ENCODE measurements around the gene FSTL4. TPM values are rescaled to one million over a fixed set of nuclear protein-coding genes. Genes with fewer than 3 reads are reported as not detected.

FSTL4 gene
- total and polyA plus RNA-seq, 2 of the 4 experiments (the other 2 are of a cell fraction): 0.18 TPM; not detected in 1

DNA sequence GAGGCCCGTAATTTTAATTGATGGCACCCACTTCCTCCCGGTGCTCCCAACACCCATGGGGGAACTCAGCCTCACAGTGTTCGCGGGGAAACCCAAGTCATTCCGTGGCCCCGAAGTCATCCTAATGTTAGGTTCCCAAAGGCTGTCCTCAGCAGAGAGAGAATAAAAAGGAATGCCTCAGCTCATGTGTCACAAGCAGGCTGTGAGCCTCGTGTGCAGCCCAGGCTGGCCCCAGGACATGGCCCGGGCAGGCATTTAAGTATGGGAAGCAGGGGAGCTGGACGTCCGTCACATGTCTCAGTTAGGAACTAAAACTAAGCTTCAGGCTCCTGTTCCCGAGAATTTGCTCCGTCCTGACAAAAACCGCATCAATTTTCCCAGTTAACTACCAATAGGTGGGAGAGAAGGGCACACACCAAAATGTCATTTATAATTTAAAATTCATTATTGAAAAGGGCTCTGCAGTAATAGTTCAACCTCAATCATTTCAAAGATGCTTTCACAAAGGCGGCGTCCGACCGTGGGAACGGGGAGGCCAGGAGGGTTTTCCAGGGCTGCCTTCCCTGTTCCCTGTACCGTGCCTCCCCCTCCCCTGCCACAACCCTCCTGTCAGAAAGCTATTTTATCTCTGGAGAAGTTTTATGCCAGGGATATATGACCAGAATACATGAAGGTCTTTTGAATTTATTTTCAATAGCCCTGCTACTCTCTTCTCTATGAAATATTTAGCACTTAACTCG lies 137.3 kb downstream of the FSTL4 start:
- Histone ChIP-seq H3K9me3 (ENCODE audit: control insufficient read depth, insufficient read depth, low read length) (no peaks in the 10 kb centered on the region), H3K23ac (ENCODE audit: low read depth, low read length) (no peak overlapping the region), H3K56ac (ENCODE audit: extremely low read depth, insufficient read depth, low read length) (no peak overlapping the region), H3K27me3 (ENCODE audit: control insufficient read depth, insufficient read depth, low read length) (peaks cover 9% of the 10 kb centered on the region; the same call in 1 of the 2 replicates), H4K5ac (ENCODE audit: low read depth, low read length) (no peak overlapping the region), H3K4ac (ENCODE audit: low read depth, low read length) (no peak overlapping the region), H3K9ac (ENCODE audit: low read depth, low read length) (no peak overlapping the region), H3K4me2 (ENCODE audit: low read depth, low read length) (no peak overlapping the region), H3K18ac (ENCODE audit: low read depth, low read length) (no peak overlapping the region), H2BK15ac (ENCODE audit: low read depth, low read length) (no peak overlapping the region), H2AK9ac (replicated peaks; ENCODE audit: low read depth, low read length, poor library complexity) (no peak overlapping the region), H2AFZ (replicated peaks; ENCODE audit: low read length, poor library complexity) (no peak overlapping the region), H3K9me1 (ENCODE audit: insufficient read depth, low read length) (no peaks in the 10 kb centered on the region), H2BK20ac (ENCODE audit: low read depth, low read length) (no peak overlapping the region), H4K20me1 (ENCODE audit: insufficient read depth, low read length) (no peaks in the 10 kb centered on the region), H3K79me1 (ENCODE audit: low read depth in 1 of 2, low read length in 2 of 2) (no peaks in the 10 kb centered on the region), H2BK120ac (ENCODE audit: low read depth, low read length) (no peak overlapping the region), H3K14ac (replicated peaks; ENCODE audit: low read depth, low read length) (no peak overlapping the region), H4K91ac (ENCODE audit: insufficient read depth, low read depth, low read length) (no peak overlapping the region), H3K27ac (ENCODE audit: insufficient read depth, low read length) (no peak overlapping the region), H3K36me3 (ENCODE audit: control insufficient read depth, insufficient read depth, low read length) (no peaks in the 10 kb centered on the region), H3K4me3 (ENCODE audit: insufficient read depth, low read depth, low read length) (no peak overlapping the region), H4K8ac (ENCODE audit: low read depth in 2 of 2, low read length in 2 of 2) (no peak overlapping the region), H2AK5ac (ENCODE audit: low read depth, low read length) (no peak overlapping the region), H2BK5ac (ENCODE audit: low read depth, low read length, poor library complexity, severe bottlenecking) (no peak overlapping the region), H3K4me1 (ENCODE audit: control insufficient read depth, insufficient read depth, low read length) (no peaks in the 10 kb centered on the region)
- TF ChIP-seq MAZ (IDR thresholded peaks at IDR 0.05; ENCODE audit: borderline replicate concordance, low read depth, low read length) (no peak), POLR2A (IDR thresholded peaks at IDR 0.05; ENCODE audit: low read depth, low read length) (no peak), MAFK (IDR thresholded peaks at IDR 0.05; ENCODE audit: low read depth, low read length) (no peak), RCOR1 (IDR thresholded peaks at IDR 0.05; ENCODE audit: insufficient replicate concordance, low read length) (no peak), RAD21 (IDR thresholded peaks at IDR 0.05; ENCODE audit: low read length) (no peak), MXI1 (IDR thresholded peaks at IDR 0.05; ENCODE audit: borderline replicate concordance, low read depth, low read length) (no peak), CHD1 (IDR thresholded peaks at IDR 0.05; ENCODE audit: low read depth, low read length) (no peak), SMC3 (IDR thresholded peaks at IDR 0.05; ENCODE audit: low read depth, low read length) (no peak), FOS (IDR thresholded peaks at IDR 0.05; ENCODE audit: low read depth, low read length) (no peak), BHLHE40 (IDR thresholded peaks at IDR 0.05; ENCODE audit: low read depth, low read length) (no peak), CEBPB (IDR thresholded peaks at IDR 0.05; ENCODE audit: low read depth, low read length) (no peak), NFE2L2 (IDR thresholded peaks at IDR 0.05; ENCODE audit: low read depth, low read length) (no peak), RFX5 (IDR thresholded peaks at IDR 0.05; ENCODE audit: low read depth, low read length) (no peak)
- TF ChIP-seq, protein P1, sequence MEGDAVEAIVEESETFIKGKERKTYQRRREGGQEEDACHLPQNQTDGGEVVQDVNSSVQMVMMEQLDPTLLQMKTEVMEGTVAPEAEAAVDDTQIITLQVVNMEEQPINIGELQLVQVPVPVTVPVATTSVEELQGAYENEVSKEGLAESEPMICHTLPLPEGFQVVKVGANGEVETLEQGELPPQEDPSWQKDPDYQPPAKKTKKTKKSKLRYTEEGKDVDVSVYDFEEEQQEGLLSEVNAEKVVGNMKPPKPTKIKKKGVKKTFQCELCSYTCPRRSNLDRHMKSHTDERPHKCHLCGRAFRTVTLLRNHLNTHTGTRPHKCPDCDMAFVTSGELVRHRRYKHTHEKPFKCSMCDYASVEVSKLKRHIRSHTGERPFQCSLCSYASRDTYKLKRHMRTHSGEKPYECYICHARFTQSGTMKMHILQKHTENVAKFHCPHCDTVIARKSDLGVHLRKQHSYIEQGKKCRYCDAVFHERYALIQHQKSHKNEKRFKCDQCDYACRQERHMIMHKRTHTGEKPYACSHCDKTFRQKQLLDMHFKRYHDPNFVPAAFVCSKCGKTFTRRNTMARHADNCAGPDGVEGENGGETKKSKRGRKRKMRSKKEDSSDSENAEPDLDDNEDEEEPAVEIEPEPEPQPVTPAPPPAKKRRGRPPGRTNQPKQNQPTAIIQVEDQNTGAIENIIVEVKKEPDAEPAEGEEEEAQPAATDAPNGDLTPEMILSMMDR (conservative IDR thresholded peaks at IDR 0.05; ENCODE audit: low read depth, low read length): no peak
- TF ChIP-seq, protein P2, sequence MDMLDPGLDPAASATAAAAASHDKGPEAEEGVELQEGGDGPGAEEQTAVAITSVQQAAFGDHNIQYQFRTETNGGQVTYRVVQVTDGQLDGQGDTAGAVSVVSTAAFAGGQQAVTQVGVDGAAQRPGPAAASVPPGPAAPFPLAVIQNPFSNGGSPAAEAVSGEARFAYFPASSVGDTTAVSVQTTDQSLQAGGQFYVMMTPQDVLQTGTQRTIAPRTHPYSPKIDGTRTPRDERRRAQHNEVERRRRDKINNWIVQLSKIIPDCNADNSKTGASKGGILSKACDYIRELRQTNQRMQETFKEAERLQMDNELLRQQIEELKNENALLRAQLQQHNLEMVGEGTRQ (IDR thresholded peaks at IDR 0.05; ENCODE audit: low read depth, low read length): no peak
- TF ChIP-seq, protein P3, sequence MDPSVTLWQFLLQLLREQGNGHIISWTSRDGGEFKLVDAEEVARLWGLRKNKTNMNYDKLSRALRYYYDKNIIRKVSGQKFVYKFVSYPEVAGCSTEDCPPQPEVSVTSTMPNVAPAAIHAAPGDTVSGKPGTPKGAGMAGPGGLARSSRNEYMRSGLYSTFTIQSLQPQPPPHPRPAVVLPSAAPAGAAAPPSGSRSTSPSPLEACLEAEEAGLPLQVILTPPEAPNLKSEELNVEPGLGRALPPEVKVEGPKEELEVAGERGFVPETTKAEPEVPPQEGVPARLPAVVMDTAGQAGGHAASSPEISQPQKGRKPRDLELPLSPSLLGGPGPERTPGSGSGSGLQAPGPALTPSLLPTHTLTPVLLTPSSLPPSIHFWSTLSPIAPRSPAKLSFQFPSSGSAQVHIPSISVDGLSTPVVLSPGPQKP (IDR thresholded peaks at IDR 0.05; ENCODE audit: borderline replicate concordance, low read depth, low read length): no peak
- 40% methylated on average over 1 of the region's 20 CpGs; no CpG with 5 or more reads in 1 of the 2 experiments for WGBS, 2 experiments (ENCODE audit: extremely low coverage in 2 of 2, insufficient read length in 1 of 2)
- DNase-seq (no peak), ATAC-seq (ENCODE audit: low read depth) (no peak)
- intact Hi-C loops (cut with micrococcal nuclease) (no loop called here), in situ Hi-C loops (cut with MboI; ENCODE audit: low sequenced_read_pairs) (no loop called here), dilution Hi-C loops (cut with HindIII; ENCODE audit: low sequenced_read_pairs, unreplicated experiment) (no loop called here)
- BruUV-seq (replicated peaks): no TSS peak
- CTCF ChIA-PET: no interaction called here
- POLR2A ChIA-PET (ENCODE audit: unreplicated experiment): no interaction called here

All from IMR-90 (cell line).